ENCODE results near the gene POU4F1.

POU4F1 gene

DNA sequence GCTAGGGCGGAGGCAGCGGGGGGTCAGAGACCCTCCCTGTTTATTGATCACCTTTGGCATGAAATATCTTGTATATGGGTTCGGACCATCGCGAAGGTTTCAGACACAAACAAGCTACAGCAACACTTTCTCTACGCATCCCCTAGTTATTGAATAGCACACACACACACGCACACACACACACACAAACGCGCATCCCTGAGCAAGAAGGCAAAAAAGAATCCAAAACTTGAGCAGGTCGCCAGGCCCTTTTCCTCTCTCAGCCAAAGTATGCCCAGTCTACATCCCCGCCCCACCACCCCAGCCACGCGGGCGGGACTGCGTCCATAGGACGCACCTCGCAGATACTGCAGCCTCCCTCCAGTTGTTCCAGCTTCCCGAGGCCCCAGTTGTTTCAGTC is 16.0 kb downstream of the POU4F1 start:
- H3K27ac ChIP-seq, result no peak overlapping the region
- TF ChIP-seq, protein P1, sequence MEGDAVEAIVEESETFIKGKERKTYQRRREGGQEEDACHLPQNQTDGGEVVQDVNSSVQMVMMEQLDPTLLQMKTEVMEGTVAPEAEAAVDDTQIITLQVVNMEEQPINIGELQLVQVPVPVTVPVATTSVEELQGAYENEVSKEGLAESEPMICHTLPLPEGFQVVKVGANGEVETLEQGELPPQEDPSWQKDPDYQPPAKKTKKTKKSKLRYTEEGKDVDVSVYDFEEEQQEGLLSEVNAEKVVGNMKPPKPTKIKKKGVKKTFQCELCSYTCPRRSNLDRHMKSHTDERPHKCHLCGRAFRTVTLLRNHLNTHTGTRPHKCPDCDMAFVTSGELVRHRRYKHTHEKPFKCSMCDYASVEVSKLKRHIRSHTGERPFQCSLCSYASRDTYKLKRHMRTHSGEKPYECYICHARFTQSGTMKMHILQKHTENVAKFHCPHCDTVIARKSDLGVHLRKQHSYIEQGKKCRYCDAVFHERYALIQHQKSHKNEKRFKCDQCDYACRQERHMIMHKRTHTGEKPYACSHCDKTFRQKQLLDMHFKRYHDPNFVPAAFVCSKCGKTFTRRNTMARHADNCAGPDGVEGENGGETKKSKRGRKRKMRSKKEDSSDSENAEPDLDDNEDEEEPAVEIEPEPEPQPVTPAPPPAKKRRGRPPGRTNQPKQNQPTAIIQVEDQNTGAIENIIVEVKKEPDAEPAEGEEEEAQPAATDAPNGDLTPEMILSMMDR (IDR thresholded peaks at IDR 0.05), result no peak
- no peak for TF ChIP-seq ZFX (IDR thresholded peaks at IDR 0.05; ENCODE audit: borderline replicate concordance)

- TF ChIP-seq, protein P1 (IDR thresholded peaks at IDR 0.05), result peak; percentile 61
- TF ChIP-seq ZFX (IDR thresholded peaks at IDR 0.05; ENCODE audit: borderline replicate concordance), result no peak
- no peak overlapping the region for H3K27ac ChIP-seq
Observed at GRCh38 chr13:78586706-78587105, 16.6 kb downstream of the POU4F1 start.

DNA sequence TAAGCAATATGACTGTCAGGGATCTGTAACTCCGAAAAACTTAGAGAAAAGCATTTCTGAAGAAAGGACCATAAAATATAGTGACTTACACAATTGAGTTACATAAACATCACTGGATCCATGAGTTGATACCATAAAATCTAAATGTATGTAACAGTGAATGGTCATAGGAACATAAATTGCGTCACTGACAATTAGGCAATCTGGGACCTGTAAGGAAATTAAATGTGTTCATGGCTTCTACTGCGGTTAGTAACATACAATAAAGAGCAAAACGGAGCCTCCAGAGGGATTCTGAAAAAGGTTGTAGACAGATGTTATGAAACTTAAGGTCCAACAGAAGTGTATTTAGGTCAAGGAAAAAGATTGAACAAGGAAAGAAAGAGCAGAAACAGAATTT is 27.1 kb downstream of the POU4F1 start:
- no peak overlapping the region for H3K27ac ChIP-seq
- TF ChIP-seq ZFX (IDR thresholded peaks at IDR 0.05; ENCODE audit: borderline replicate concordance), result no peak
- TF ChIP-seq, protein P1 (IDR thresholded peaks at IDR 0.05), result no peak

GRCh38 chr13:78572459-78572858 is 30.9 kb downstream of the POU4F1 start:
- H3K27ac ChIP-seq, result no peak overlapping the region
- TF ChIP-seq, protein P1 (IDR thresholded peaks at IDR 0.05), result no peak
- TF ChIP-seq ZFX (IDR thresholded peaks at IDR 0.05; ENCODE audit: borderline replicate concordance), result no peak

DNA sequence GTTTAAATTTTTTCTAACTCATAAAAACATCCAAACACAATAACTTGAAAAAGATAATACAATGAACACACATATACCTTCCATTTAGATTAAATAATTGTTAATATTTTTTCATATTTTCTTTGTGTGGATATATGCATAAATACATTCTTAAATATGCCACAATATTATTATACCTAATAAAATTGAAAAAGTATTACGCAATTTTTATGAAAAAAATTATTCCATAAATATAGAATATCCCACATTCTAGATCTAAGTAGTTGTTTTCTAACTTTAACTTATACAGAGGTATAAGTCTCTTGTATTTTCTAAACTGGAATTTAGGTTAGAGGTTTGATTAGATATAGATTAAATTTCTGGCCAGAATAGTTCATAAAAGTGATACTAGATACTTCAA is 34.3 kb downstream of the POU4F1 start:
- H3K27ac ChIP-seq, result no peak overlapping the region
- TF ChIP-seq, protein P1 (IDR thresholded peaks at IDR 0.05), result no peak
- no peak for TF ChIP-seq ZFX (IDR thresholded peaks at IDR 0.05; ENCODE audit: borderline replicate concordance)

DNA sequence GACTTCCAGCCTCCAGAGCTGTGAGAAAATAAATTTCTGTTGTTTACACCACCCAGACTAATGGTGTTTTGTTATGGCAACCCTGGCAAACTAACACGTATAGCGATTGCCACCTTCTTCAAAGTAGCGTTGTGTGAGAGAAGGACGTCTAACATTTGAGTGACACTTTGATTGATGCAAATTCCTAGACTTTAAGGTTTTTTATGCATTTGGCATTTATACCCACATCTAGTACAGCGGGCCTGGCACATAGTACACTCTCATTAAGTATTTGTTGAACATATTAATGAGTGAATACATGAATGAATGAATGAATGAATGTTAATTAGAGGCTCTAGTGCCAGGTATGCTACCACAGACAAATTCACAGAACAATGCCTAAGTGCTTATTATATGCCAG is 36.7 kb downstream of the POU4F1 start:
- no peak for TF ChIP-seq ZFX (IDR thresholded peaks at IDR 0.05; ENCODE audit: borderline replicate concordance)
- TF ChIP-seq, protein P1 (IDR thresholded peaks at IDR 0.05), result no peak

GRCh38 chr13:78562237-78562889 is 41.0 kb downstream of the POU4F1 start:
- H3K27ac ChIP-seq, result no peak overlapping the region
- TF ChIP-seq, protein P1 (IDR thresholded peaks at IDR 0.05), result no peak
- TF ChIP-seq ZFX (IDR thresholded peaks at IDR 0.05; ENCODE audit: borderline replicate concordance), result no peak

More for the DNA sequence above, 36.7 kb downstream of the POU4F1 start:
- H3K27ac ChIP-seq, result no peak overlapping the region

Measured in 22Rv1 (cell line).